HPDE6-E6E7 (cell line): ENCODE data around the gene PIK3CA.
"Not testable (repeated sequence)": the region's sequence is repeated elsewhere in the genome, so short reads cannot be mapped to it uniquely, and the experiment has no call there.

Source experiments
- DNase-seq: peaks from one replicate; pipeline ENCODE4 v3.0.0; 2011; ENCODE audit warnings: missing footprints; ENCODE audit errors: extremely low spot score

Gene PIK3CA

GRCh38 chr3:179263134-179263533 lies 115.0 kb downstream of the PIK3CA start:
- DNase-seq: no peak

- DNase-seq: no peak
Measured at GRCh38 chr3:179264449-179264848, 116.3 kb downstream of the PIK3CA start.

GRCh38 chr3:179265092-179265491 lies 116.9 kb downstream of the PIK3CA start:
- no peak for DNase-seq

DNA sequence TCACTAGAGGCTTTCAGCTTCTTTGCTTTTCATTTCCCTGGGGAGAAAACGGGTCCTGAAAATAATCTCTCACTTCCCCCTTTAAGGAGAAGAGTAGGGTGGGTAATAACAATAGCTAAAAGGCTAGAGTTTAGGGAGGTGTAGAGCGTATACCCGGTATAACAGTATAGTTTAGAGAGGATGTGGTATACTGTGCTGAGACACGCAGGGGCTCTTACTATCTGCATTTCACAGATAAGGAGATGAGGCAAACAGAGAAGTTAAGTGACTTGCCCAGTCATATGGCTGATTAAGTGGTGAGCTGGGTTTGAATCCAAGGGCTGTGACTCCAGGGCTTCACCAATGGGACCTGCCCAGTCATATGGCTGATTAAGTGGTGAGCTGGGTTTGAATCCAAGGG lies 117.7 kb downstream of the PIK3CA start:
- DNase-seq: no peak

- no peak for DNase-seq
Measured at GRCh38 chr3:179266701-179267211, 118.6 kb downstream of the PIK3CA start.

DNA sequence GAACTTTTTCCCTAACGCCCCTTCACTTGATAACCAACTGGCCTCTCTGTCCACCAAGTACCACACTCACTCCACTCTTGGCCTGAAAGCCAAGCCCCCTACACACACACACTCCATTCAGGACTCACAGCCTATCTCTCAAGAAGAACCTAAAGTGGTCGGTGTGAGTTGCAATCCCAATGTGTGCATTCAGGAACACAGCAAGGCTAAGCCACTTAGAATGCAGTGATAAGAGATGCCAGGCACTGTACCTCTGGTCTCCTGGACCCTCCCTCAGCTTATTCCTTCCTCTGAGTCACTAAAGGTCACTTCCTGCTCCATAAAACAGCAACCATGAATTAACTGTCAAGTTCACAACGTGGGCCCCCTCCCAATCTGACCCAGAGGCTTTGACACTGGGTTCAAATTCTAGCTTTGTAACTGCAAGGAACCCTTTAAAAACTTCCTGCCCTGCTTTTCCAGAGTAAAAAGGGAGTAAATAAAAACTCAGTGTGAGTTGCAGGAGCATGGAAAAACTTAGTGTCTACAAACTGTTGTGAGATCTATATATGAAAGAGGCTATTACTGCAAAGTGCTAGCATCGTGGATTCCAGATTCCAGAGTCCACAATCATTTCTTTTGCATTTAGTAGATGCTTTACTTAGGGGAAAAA lies 120.4 kb downstream of the PIK3CA start:
- DNase-seq: no peak

GRCh38 chr3:179269152-179269707 lies 121.1 kb downstream of the PIK3CA start:
- DNase-seq: no peak

GRCh38 chr3:179272385-179272784 lies 124.2 kb downstream of the PIK3CA start:
- DNase-seq: no peak

GRCh38 chr3:179274434-179274833 lies 126.3 kb downstream of the PIK3CA start:
- DNase-seq: not testable (repeated sequence)

- DNase-seq: no peak
Measured at GRCh38 chr3:179276001-179276400, 127.8 kb downstream of the PIK3CA start.

GRCh38 chr3:179276743-179277142 lies 128.6 kb downstream of the PIK3CA start:
- DNase-seq: no peak

- no peak for DNase-seq
Measured at GRCh38 chr3:179278151-179278550, 130.0 kb downstream of the PIK3CA start.

DNA sequence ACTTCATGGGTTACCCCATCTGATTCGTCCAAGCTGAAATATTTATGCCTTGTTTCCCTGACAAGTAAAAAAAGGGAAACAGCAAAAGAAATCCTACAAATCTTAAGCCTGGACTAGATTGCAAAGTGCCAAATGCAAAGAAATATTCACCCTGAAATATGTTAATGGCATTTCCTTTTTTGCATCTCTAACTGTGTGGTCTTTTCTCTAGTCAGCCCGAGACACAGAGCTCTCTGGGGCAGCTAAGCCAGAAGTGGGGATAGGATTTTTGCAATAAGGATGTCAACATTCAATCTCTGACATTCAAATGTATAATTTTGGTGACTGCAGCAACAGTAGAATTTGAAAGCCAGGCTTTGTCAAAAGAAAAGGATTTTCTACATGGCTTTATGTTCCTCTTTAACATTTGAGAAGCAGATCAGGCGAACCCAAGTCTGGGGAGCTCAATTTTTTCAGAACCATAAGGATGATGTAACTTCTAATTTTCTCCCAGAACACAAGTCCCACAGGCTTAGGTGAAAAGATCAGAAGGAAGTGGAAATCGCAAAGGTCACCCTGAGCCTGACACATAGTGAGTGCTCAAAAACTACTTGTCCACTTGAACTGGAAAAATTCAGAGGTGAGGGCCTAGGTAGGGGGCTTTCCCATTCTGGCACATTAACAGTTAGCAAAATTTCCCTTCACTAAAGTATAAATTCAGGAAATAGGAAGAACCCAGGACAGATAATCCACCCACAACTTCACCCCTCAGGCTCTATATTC lies 131.0 kb downstream of the PIK3CA start:
- DNase-seq: no peak

GRCh38 chr3:179279837-179280236 lies 131.7 kb downstream of the PIK3CA start:
- DNase-seq: no peak

- DNase-seq: no peak
Measured at GRCh38 chr3:179281825-179282224, 133.7 kb downstream of the PIK3CA start.

DNA sequence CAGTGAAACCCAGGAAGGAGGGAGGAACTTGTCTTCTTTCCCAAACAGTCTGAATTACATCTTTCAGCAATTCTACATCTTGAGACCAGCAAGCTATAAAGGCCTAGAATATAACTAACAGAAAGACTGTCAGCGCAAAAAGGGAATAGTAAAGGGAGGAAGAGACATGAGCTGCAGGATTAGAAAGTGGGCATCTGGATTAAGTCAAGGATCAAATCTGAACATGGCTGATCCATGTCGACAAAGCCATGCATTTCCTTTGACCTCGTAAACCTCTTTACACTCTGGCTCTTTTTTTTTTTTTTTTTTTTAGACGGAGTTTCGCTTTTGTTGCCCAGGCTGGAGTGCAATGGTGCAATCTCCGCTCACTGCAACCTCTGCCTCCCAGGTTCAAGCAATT lies 138.2 kb downstream of the PIK3CA start:
- DNase-seq: no peak

GRCh38 chr3:179288845-179289244 lies 140.7 kb downstream of the PIK3CA start:
- DNase-seq: no peak

- DNase-seq: no peak
Measured at GRCh38 chr3:179289295-179289694, 141.1 kb downstream of the PIK3CA start.
